ENCODE measurements around the gene ST7.

ST7 gene

DNA sequence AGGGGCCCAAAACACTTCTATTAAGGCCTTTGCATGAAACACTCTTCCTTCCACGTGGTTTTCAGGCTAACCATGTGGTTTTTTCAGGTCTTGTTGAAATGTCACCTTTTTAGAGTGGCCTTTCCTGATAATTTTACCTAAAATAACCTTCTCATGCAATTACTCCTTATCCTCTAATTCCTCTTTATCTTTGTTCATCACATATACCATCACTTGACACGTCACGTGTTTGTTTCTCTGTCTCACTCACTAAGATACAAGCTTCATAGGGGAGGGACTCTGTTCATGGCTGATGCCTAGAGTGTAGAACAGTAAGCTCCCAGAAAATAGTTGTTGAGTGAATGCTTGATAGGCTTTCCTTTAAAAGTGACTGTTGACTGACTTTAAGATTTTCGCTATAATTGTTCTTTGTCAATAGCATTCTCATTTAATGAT, 63.7 kb downstream of the ST7 start:
- H3K4me3 ChIP-seq (ENCODE audit: low read depth, low read length): no peak overlapping the region
- in situ Hi-C loops (cut with HindIII; ENCODE audit: low sequenced_read_pairs): no loop called here
- TF ChIP-seq, protein P1, sequence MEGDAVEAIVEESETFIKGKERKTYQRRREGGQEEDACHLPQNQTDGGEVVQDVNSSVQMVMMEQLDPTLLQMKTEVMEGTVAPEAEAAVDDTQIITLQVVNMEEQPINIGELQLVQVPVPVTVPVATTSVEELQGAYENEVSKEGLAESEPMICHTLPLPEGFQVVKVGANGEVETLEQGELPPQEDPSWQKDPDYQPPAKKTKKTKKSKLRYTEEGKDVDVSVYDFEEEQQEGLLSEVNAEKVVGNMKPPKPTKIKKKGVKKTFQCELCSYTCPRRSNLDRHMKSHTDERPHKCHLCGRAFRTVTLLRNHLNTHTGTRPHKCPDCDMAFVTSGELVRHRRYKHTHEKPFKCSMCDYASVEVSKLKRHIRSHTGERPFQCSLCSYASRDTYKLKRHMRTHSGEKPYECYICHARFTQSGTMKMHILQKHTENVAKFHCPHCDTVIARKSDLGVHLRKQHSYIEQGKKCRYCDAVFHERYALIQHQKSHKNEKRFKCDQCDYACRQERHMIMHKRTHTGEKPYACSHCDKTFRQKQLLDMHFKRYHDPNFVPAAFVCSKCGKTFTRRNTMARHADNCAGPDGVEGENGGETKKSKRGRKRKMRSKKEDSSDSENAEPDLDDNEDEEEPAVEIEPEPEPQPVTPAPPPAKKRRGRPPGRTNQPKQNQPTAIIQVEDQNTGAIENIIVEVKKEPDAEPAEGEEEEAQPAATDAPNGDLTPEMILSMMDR (IDR thresholded peaks at IDR 0.05; ENCODE audit: low read depth, low read length): no peak
- DNase-seq (ENCODE audit: low read depth, low spot score): no peak

DNA sequence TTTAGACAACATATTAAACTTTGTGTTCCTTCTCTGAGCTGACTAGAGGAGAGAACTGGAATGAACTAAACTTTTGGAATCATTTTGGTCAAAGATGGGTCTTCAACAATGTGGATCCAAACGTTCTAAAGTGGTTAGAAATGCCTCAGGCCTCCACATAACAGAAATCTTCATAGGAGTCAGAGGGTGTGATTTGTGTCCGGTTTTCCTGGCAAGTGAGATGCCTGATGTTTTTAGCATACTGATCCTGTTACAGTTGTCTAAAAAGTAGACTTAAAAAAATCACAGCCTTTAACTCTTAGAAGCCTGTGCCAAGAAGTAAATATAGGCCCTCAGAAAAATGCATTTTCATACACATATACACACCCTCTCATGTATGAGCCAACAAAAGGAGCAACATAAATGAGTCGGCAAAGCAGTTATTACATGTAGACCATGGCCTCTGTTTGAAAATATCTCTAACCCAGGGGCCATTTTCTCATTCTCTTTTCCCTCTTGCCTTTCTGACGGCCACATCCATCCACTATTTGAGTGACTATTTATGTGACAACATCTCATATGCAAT, 64.5 kb downstream of the ST7 start:
- no peak overlapping the region for H3K4me3 ChIP-seq (ENCODE audit: low read depth, low read length)
- no peak for DNase-seq (ENCODE audit: low read depth, low spot score)
- in situ Hi-C loops (cut with HindIII; ENCODE audit: low sequenced_read_pairs): no loop called here
- TF ChIP-seq, protein P1 (IDR thresholded peaks at IDR 0.05; ENCODE audit: low read depth, low read length): no peak

DNA sequence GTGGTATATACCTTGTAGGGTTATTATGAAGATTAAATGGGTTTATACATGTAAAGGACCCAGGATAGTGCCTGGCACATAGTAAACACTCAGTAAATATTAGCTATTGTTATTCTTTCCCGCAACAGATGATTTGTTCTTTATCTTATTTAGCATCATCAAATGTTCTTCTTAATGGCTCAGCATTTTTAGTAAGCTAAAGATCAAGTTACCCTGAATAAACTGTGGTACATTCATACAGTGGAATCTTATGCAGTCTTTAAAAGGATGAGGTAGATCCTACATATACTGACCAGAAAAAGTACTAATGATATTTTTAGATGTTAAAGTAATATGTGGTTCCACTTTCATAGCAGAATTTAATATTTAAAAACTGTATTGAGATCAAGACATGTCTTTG, 65.4 kb downstream of the ST7 start:
- no peak overlapping the region for H3K4me3 ChIP-seq (ENCODE audit: low read depth, low read length)
- in situ Hi-C loops (cut with HindIII; ENCODE audit: low sequenced_read_pairs): no loop called here
- TF ChIP-seq, protein P1 (IDR thresholded peaks at IDR 0.05; ENCODE audit: low read depth, low read length): no peak
- DNase-seq (ENCODE audit: low read depth, low spot score): no peak

DNA sequence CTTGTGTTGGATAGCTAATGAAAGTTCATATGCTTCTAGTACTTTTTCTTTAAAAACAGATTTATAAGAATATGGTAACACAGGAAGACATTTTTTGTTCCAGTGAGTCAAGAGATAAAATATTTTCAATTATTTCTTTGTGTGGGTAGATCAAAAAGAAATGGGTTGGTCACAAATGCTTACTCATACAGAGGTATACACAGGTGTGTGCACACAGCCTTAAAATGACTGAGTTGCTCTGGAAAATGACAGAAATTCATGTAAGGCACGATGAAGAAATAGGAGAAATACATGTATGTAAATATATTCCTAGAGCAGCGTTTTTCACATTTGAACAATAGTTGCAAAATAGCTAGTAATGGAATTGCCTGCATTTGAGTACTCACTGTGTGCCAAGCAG, 66.0 kb downstream of the ST7 start:
- H3K4me3 ChIP-seq (ENCODE audit: low read depth, low read length): no peak overlapping the region
- TF ChIP-seq, protein P1 (IDR thresholded peaks at IDR 0.05; ENCODE audit: low read depth, low read length): no peak
- no peak for DNase-seq (ENCODE audit: low read depth, low spot score)
- in situ Hi-C loops (cut with HindIII; ENCODE audit: low sequenced_read_pairs): no loop called here

DNA sequence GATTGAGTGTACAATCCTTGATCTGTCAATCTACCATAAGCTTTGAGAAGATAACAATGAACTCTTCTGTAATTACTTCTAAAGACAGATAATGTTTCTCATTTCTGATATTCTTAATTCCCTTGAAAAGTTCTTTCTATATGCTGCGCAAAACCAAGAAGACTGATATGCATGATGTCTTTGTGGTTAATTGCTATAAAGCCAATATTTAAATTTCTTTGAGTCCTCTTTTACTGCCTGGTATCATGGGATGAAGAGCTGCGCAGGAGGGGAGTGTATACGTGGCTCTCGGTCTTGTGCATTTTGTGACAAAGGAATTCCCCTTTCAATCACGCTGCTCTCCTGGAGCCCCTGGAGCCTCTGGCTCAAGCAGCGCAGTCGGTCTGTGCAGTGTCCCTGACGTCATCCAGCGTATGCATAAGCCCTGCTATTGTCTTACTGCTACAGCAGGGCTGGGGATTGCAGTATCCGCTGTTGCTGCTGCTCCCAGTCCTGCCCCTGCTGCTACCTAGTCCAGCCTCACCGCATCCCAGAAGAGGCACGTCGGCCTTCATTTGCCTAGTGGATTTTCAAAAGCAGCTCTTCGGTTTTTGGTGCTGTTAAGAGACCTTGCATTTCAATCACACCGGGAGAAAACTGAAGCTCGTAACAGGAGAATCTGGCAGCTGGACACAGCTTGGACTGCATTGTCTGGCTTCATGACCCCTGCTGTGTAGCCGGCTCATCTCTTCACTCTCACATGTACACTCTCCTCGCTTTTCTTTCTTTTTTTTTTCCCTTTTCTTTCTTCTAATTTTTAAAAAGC, 66.7 kb downstream of the ST7 start:
- TF ChIP-seq, protein P1 (IDR thresholded peaks at IDR 0.05; ENCODE audit: low read depth, low read length): no peak
- in situ Hi-C loops (cut with HindIII; ENCODE audit: low sequenced_read_pairs): no loop called here
- peak overlapping the region; percentile 36 for H3K4me3 ChIP-seq (ENCODE audit: low read depth, low read length)
- DNase-seq (ENCODE audit: low read depth, low spot score): peak; percentile 93

DNA sequence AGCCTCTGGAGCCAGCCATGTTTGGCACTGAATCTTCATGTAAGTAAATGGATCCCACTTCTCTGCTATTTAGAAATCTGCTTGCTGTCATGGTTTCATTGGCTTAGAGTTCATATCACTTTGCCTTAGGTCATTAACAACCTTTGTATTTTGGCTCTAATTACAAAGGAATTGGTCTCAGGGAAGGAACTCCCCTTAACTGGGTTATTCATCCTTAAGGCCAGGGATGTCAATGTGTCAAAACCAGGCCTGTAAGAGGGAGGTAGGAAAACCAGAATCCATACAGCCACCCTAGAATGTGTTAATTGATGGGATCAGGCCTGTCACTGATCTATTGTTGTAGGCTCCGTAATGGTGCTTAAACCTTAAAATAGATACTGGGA, 67.3 kb downstream of the ST7 start:
- H3K4me3 ChIP-seq (ENCODE audit: low read depth, low read length): peak overlapping the region; percentile 36
- in situ Hi-C loops (cut with HindIII; ENCODE audit: low sequenced_read_pairs): no loop called here
- TF ChIP-seq, protein P1 (IDR thresholded peaks at IDR 0.05; ENCODE audit: low read depth, low read length): no peak
- DNase-seq (ENCODE audit: low read depth, low spot score): no peak

Measured in astrocyte of the spinal cord (primary cell).